Activated CD4-positive, CD25-positive, alpha-beta regulatory T cell (primary cell): Measurements from ENCODE around the gene TMEM54.

Experiments
- DNase-seq, 4 experiments: peaks; one replicate each; lab custom pipeline; 2025; lab: John Stamatoyannopoulos, UW

The TMEM54 gene

GRCh38 chr1:32895325-32896215 lies 5.6 kb downstream of the TMEM54 start:
- DNase-seq: no peak

GRCh38 chr1:32894681-32895080 lies 6.5 kb downstream of the TMEM54 start:
- no peak for DNase-seq

- no peak for DNase-seq
Observed at GRCh38 chr1:32894019-32894600, 7.1 kb downstream of the TMEM54 start.

- DNase-seq: no peak
Observed at GRCh38 chr1:32893198-32894018, 7.8 kb downstream of the TMEM54 start.

GRCh38 chr1:32892368-32893197 lies 8.6 kb downstream of the TMEM54 start:
- DNase-seq: no peak

- DNase-seq: no peak
Observed at GRCh38 chr1:32891630-32892029, 9.6 kb downstream of the TMEM54 start.

- no peak for DNase-seq
Observed at GRCh38 chr1:32891241-32891570, 10.0 kb downstream of the TMEM54 start.

- DNase-seq: no peak
Observed at GRCh38 chr1:32890516-32891240, 10.5 kb downstream of the TMEM54 start.

GRCh38 chr1:32889731-32890278 lies 11.4 kb downstream of the TMEM54 start:
- no peak for DNase-seq

- no peak for DNase-seq
Observed at GRCh38 chr1:32888677-32889420, 12.3 kb downstream of the TMEM54 start.

GRCh38 chr1:32888134-32888533 lies 13.1 kb downstream of the TMEM54 start:
- no peak for DNase-seq

GRCh38 chr1:32887623-32888022 lies 13.6 kb downstream of the TMEM54 start:
- DNase-seq: no peak

GRCh38 chr1:32886828-32887414 lies 14.3 kb downstream of the TMEM54 start:
- no peak for DNase-seq

GRCh38 chr1:32886004-32886827 lies 15.0 kb downstream of the TMEM54 start, which contains the start of gene HPCA:
Gene HPCA (plus strand): TSS chr1:32886491. CDS start chr1:32888899, 2,408 bp downstream.
- no peak for DNase-seq

GRCh38 chr1:32885676-32886003 lies 15.5 kb downstream of the TMEM54 start:
- DNase-seq: no peak

- DNase-seq: no peak
Observed at GRCh38 chr1:32884726-32885125, 16.5 kb downstream of the TMEM54 start.

- no peak for DNase-seq
Observed at GRCh38 chr1:32884032-32884372, 17.2 kb downstream of the TMEM54 start.

GRCh38 chr1:32883338-32884031 lies 17.7 kb downstream of the TMEM54 start:
- no peak for DNase-seq
